Pancreas (tissue), 10 donors: ENCODE measurements around the gene PHF10. TPM values are rescaled to one million over a fixed set of nuclear protein-coding genes. Genes with fewer than 3 reads are reported as not detected.

ENCODE experiments used
- ATAC-seq, 4 donors: fragments of 200-7000 bp; cut with Tn5 transposase; one replicate each; pipeline versions ENCODE4 v1.8.0 to v1.9.1; 2020; ENCODE audit warnings: mild to moderate bottlenecking in 4 of 4, moderate library complexity in 4 of 4
- DNase-seq, 6 donors: peaks; one replicate each; pipeline ENCODE4 v3.0.0-alpha.2; 2020
- FAIRE-seq: peaks from 2 replicates; lab custom pipeline; 2012; peaks lifted over from hg19 to GRCh38; lab: Jason Lieb, UNC
- H3K27ac ChIP-seq, 4 donors: fragments of 200-600 bp; sonication (generic); 1 replicate in 3 of 4; 2 replicates in 1 of 4; pipeline versions ENCODE4 v1.5.0 to v1.8.0; 2020
- H3K27me3 ChIP-seq, 4 donors: fragments of 200-600 bp; one replicate each; pipeline ENCODE4 v1.8.0; 2021
- H3K36me3 ChIP-seq, 3 donors: fragments of 200-600 bp; sonication (generic) in 1 of 3; one replicate each; pipeline versions ENCODE4 v1.5.0 to v1.8.0; 2020 to 2021
- H3K4me1 ChIP-seq, 3 donors: fragments of 200-600 bp; one replicate each; pipeline ENCODE4 v1.8.0; 2021
- H3K4me3 ChIP-seq, 4 donors: fragments of 200-600 bp; sonication (generic) in 2 of 4; one replicate each; pipeline versions ENCODE4 v1.5.0 to v1.8.0; 2020 to 2021
- H3K9me3 ChIP-seq, 4 donors: fragments of 200-600 bp; one replicate each; pipeline ENCODE4 v1.8.0; 2021
- CTCF ChIP-seq, 4 donors: fragments of 200-600 bp; sonication (generic) in 3 of 4; IDR thresholded peaks; one replicate each; pipeline versions ENCODE4 v1.5.0 to v1.8.0; 2021; ENCODE audit warnings: antibody characterized with exemption in 4 of 4
- WGBS, 2 donors: extraction: QIAGEN DNeasy Blood & Tissue Kit; methylation state at CpG; one replicate each; pipeline ENCODE4 v1.1.7; 2013; 5-methylcytosine and 5-hydroxymethylcytosine counted together
- intact Hi-C, 3 donors: fragments of 100-400 bp; cut with DNase I; formaldehyde crosslinking; loops; one replicate each; pipeline versions ENCODE4 v1.11.1 to v1.14.2; 2022
- polyA plus RNA-seq, 2 donors: library from polyadenylated mRNA; stranded (reverse); fragments of 200-250 nt; gene quantifications; one replicate each; pipeline ENCODE4 v1.2.3, GENCODE V29; 2013
- total RNA-seq, 6 donors: library from RNA; stranded (reverse); fragmentation: NEBNext Ultra II Directional in 4 of 6; extraction: Animal tissue kit (Norgen Biotek cat#: 25700) in 4 of 6; gene quantifications; one replicate each; pipeline versions ENCODE4 v1.2.1 to v1.2.4, GENCODE V29; 2021 to 2023
- donor health status: healthy with polysubstance abuse.
- donor health status: DM: no; HTN: no; CAD: no; lungs with moderate emphysema.
- donor health status: DM: no; HTN: no; CAD: no.
- donor health status: control.
- donor health status: control.
- donor health status: Bipolar disorder and iron deficiency.
- donor health status: DM: yes; HTN: yes; CAD: no.
- donor health status: DM: no; HTN: no; CAD: no.
- donor health status: DM: no; HTN: no; CAD: no.
- donor health status: DM: yes; HTN: yes; CAD: no.

Gene PHF10
- total and polyA plus RNA-seq, 8 donors, result 14.1 to 39.8 (median 21.8) TPM

DNA sequence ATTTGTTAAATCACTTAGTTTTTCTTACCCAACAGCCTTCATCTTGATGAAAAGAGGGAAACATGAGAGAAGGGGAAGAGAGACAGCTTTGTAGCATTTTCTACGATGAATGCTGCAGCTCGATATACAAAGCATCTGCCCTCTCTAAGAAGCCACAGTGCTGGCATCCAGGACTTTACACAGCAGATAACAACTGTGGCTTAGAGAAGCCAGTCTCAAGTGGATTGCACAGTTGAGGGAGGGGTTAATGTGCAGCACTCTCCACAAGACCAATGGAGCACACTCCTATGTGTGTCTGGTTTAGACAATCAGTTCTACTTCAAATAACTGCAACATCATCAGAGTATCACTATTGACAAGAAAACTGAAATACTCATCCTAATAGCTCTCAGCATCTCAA is 16.5 kb downstream of the PHF10 start:
- H3K27me3 ChIP-seq, result no peaks in the 10 kb centered on the region
- no peak overlapping the region for H3K4me3 ChIP-seq
- 89 to 92% methylated on average over 2 of the region's 2 CpGs for whole genome bisulfite sequencing, 2 donors
- no peak for FAIRE-seq
- ATAC-seq, result no peak
- peaks cover 8 to 22% (median 19%) of the 10 kb centered on the region in 3 donors for H3K4me1 ChIP-seq
- no peak overlapping the region for H3K27ac ChIP-seq
- TF ChIP-seq CTCF (IDR thresholded peaks at IDR 0.05), result no peak
- intact Hi-C loops, result no loop called here
- peaks cover 0 to 25% (median 11%) of the 10 kb centered on the region in 3 donors for H3K36me3 ChIP-seq
- no peaks in the 10 kb centered on the region for H3K9me3 ChIP-seq
- no peak for DNase-seq

GRCh38 chr6:169702840-169703246 is 21.5 kb downstream of the PHF10 start:
- Histone ChIP-seq H3K27ac (peak overlapping the region; percentile 93 to 97 (median 96)), H3K4me1 (peaks cover 14 to 26% (median 24%) of the 10 kb centered on the region in 3 donors), H3K9me3 (no peaks in the 10 kb centered on the region), H3K27me3 (no peaks in the 10 kb centered on the region), H3K4me3 (peak overlapping the region; percentile 76 to 98 (median 88)), H3K36me3 (peaks cover 0 to 7% (median 0%) of the 10 kb centered on the region in 3 donors)
- DNase-seq (no peak), FAIRE-seq (no peak), ATAC-seq (peak in 1 of 4 donors; percentile 30)
- TF ChIP-seq CTCF (IDR thresholded peaks at IDR 0.05), result no peak
- WGBS, 2 donors, result 2 to 3% methylated on average over 22 of the region's 22 CpGs
- intact Hi-C loops, result no loop called here

DNA sequence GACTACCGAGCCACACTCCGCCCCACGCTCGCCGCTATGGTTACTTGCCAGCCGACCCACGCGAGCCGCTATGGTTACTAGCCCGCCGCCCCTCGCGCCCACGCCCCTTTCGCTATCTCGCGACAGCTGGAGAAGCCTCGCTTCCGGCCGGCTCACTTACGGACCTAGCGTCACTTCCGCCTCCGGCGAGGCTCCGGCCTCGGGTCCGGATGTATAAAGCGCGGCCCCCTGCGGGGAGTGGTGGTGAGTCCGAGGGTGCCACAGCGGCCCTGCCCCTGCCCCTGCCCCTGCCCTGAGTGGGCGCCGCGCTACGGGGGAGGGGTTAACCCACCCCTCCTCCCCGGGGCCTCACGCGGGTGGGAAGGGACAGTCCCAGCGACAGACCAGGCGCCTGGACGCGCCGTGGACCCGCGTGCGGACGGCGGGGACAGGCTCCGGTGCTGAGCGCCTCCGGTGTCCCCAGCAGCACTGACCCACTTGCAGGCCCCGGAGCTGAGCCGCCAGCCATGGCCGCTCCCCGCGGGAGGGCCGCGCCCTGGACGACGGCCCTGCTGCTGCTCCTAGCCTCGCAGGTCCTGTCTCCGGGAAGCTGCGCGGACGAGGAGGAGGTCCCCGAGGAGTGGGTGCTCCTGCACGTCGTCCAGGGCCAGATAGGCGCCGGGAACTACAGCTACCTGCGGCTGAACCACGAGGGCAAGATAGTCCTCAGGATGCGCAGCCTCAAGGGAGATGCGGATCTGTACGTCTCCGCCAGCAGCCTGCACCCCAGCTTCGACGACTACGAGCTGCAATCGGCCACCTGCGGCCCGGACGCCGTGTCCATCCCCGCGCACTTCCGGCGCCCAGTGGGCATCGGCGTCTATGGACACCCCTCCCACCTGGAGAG is 22.1 kb downstream of the PHF10 start, which contains the start of the genes C6orf120 and WDR27:
Gene C6orf120 (plus strand): TSS at position 173 of the 886 bp plus-strand sequence. CDS start 334 bp downstream, at position 507.
Gene WDR27 (minus strand): TSS at position 76 of the 886 bp plus-strand sequence. CDS start 13,024 bp downstream, outside the sequence.
- Histone ChIP-seq H3K9me3 (no peaks in the 10 kb centered on the region), H3K27ac (peak within 1 kb of the TSS; percentile 93 to 97 (median 96)), H3K4me1 (peaks cover 14 to 26% (median 24%) of the 10 kb centered on the region in 3 donors), H3K4me3 (peak within 1 kb of the TSS; percentile 76 to 98 (median 88)), H3K27me3 (no peaks in the 10 kb centered on the region), H3K36me3 (peaks cover 0 to 7% (median 0%) of the 10 kb centered on the region in 3 donors)
- ATAC-seq (peak; percentile 95 to 98 (median 96)), DNase-seq (peak; percentile 93 to 98 (median 96)), FAIRE-seq (no peak)
- TF ChIP-seq CTCF (IDR thresholded peaks at IDR 0.05), result no peak
- 0 to 1% methylated on average over 80 to 92 of the region's 92 CpGs for WGBS, 2 donors
- intact Hi-C loops, result no loop called here

DNA sequence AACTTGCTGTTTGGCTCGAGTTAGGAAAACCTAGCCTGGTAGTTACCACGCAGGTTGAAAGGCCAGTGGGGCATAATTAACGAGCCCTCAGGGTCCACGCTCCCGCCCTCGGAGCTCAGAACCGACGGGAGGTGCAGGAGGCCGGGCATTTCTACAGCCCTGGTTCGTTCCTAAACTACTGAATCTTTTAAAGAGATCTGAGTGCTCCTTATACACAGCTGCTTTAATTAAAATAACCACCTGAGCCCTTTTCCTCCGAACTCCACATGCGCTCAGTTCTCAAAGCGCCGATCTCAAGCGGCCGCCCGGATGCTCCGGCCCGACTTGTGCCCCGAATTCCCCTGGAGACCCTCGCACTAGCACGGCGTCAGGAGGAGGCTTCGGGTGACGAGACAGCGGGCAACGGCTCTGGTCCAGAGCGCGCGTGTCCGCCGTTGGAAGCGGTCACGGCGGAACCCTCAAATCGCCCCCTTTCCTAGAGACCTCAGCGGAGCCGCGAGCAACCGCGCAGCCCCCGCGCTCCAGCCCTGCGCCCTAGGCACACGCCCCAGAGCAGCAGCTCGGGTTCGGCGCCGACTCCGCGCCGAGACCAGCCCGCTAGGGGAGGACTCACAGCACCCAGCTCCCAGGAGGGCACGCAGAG is 22.9 kb downstream of the PHF10 start:
- H3K36me3 ChIP-seq, result peaks cover 0 to 7% (median 0%) of the 10 kb centered on the region in 3 donors
- H3K4me3 ChIP-seq, result peak overlapping the region; percentile 76 to 98 (median 88)
- no peaks in the 10 kb centered on the region for H3K9me3 ChIP-seq
- peaks cover 14 to 26% (median 24%) of the 10 kb centered on the region in 3 donors for H3K4me1 ChIP-seq
- peak overlapping the region; percentile 93 to 97 (median 96) for H3K27ac ChIP-seq
- intact Hi-C loops, result no loop called here
- WGBS, 2 donors, result 0% methylated on average over 47 to 54 of the region's 54 CpGs
- no peak for TF ChIP-seq CTCF (IDR thresholded peaks at IDR 0.05)
- no peak for FAIRE-seq
- no peaks in the 10 kb centered on the region for H3K27me3 ChIP-seq
- DNase-seq, result no peak
- ATAC-seq, result peak; percentile 3 to 26 (median 16)
